Measurements from ENCODE around the gene SGTA. TPM values are rescaled to one million over a fixed set of nuclear protein-coding genes. Genes with fewer than 3 reads are reported as not detected.

Gene SGTA
- total RNA-seq, 2 experiments from 2014 or later: 44.3 to 44.6 TPM

GRCh38 chr19:2711875-2712205 is 71.2 kb downstream of the SGTA start:
- H3K9me3 Mint-ChIP-seq: peaks cover 9% of the 10 kb centered on the region
- H3K36me3 Mint-ChIP-seq (ENCODE audit: low read depth): no peaks in the 10 kb centered on the region
- no peak for DNase-seq
- H3K4me1 Mint-ChIP-seq (ENCODE audit: low read depth): peaks cover 2% of the 10 kb centered on the region
- H3K27me3 Mint-ChIP-seq (ENCODE audit: low read depth): no peaks in the 10 kb centered on the region
- H3K4me3 Mint-ChIP-seq: no peak overlapping the region
- no peak overlapping the region for H3K27ac Mint-ChIP-seq
- CTCF ChIA-PET: no interaction called here
- intact Hi-C loops (cut with micrococcal nuclease): no loop called here

DNA sequence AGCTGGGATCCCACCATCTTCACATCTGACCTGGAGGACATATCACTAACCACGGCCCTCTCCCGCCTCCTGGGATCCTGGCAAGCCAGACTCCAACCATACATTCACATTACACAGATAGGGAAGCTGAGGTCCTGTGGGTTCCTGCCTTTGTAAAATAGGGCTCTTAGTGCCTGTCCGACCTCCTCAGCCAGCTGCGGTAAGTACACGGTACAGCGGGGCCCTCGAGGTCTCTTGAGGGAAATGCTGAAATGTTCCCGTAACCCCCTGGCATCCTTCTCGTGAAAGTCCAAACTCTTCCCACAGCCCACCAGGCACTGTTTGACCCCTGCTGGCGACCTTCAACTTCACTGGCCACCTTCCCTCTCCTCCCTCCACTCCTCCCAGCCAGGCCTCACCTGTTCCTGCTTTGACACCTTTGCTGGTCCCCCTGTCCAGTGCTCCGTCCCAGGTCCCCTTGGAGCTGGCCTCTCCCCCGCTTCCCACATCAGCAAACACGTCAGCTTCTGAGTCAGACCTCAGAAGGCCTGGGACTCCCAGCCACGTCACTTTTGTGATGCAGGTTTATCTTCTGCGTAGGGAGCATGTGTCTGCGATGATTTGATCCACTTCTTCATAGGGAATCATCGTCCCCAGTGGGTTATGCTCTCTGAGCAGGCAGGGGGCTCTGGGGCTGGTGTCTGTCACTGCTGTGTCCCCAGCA is 71.8 kb downstream of the SGTA start:
- no peaks in the 10 kb centered on the region for H3K36me3 Mint-ChIP-seq (ENCODE audit: low read depth)
- CTCF ChIA-PET: interaction anchor here (1.1 kb wide), 1 partner anchor 63 kb away, joined by 4 read pairs; no protein-coding TSS in a partner anchor
- H3K4me3 Mint-ChIP-seq: no peak overlapping the region
- no peak for DNase-seq
- intact Hi-C loops (cut with micrococcal nuclease): no loop called here
- peaks cover 9% of the 10 kb centered on the region for H3K9me3 Mint-ChIP-seq
- H3K4me1 Mint-ChIP-seq (ENCODE audit: low read depth): peaks cover 2% of the 10 kb centered on the region
- H3K27me3 Mint-ChIP-seq (ENCODE audit: low read depth): no peaks in the 10 kb centered on the region
- no peak overlapping the region for H3K27ac Mint-ChIP-seq

DNA sequence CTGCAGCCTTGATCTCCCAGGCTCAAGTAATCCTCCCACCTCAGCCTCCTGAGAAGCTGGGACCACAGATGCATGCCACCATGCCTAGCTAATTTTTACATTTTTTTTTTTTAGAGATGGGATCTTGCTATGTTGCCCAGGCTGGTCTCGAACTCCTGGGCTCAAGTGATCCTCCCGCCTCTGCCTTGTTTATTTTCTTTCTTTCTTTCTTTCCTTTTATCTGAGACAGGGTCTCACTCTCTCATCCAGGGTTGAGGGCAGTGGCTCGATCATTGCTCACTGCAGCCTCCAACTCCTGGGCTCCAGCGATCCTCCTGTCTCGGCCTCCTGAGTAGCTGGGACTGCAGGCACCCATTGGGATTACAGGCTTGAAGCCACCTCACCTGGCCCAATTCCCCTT is 76.8 kb downstream of the SGTA start:
- DNase-seq: no peak
- Mint-ChIP-seq H3K4me3 (no peak overlapping the region), H3K27ac (no peak overlapping the region), H3K27me3 (ENCODE audit: low read depth) (no peaks in the 10 kb centered on the region), H3K4me1 (ENCODE audit: low read depth) (peaks cover 9% of the 10 kb centered on the region), H3K9me3 (no peaks in the 10 kb centered on the region), H3K36me3 (ENCODE audit: low read depth) (no peaks in the 10 kb centered on the region)
- intact Hi-C loops (cut with micrococcal nuclease): no loop called here
- CTCF ChIA-PET: interaction anchor here (0.6 to 1.1 kb wide), 2 partner anchors 58 to 649 kb away, joined by 3 to 5 read pairs; no protein-coding TSS in a partner anchor

Other genes starting within 250 kb of the SGTA start
- 1 to 10 TPM in 1 of 2 experiments, under 1 TPM in 1; 0.74 to 1.1 TPM for gene GNG7, start 80.6 kb downstream of the SGTA start, total RNA-seq
- gene DIRAS1, start 61.9 kb downstream of the SGTA start, total RNA-seq: under 1 TPM; 0.07 to 0.24 TPM
- 10 to 100 TPM; 20.1 to 23.2 TPM for gene SLC39A3, start 43.3 kb downstream of the SGTA start, total RNA-seq
- gene THOP1, start 2.2 kb upstream of the SGTA start, total RNA-seq: 100 to 1,000 TPM; 113 TPM
- gene ZNF554, start 36.6 kb upstream of the SGTA start, total RNA-seq: 1 to 10 TPM; 1.2 to 1.4 TPM
- 1 to 10 TPM; 1.7 to 3.0 TPM for gene ZNF555, start 58.2 kb upstream of the SGTA start, total RNA-seq
- not detected for gene ZNF556, start 84.1 kb upstream of the SGTA start, total RNA-seq
- gene ZNF57, start 117.7 kb upstream of the SGTA start, total RNA-seq: 1 to 10 TPM; 3.9 to 4.7 TPM
- 1 to 10 TPM; 3.7 to 3.9 TPM for gene ZNF77, start 161.7 kb upstream of the SGTA start, total RNA-seq
- 1 to 10 TPM in 1 of 2 experiments, under 1 TPM in 1; 0.52 to 1.6 TPM for gene TLE6, start 194.3 kb upstream of the SGTA start, total RNA-seq
- gene TLE2, start 246.0 kb upstream of the SGTA start, total RNA-seq: 1 to 10 TPM; 6.5 to 7.2 TPM

All from activated naive CD4-positive, alpha-beta T cell treated with anti-CD3 and anti-CD28 coated beads for 36 hours (primary cell).